DND-41 (cell line): ENCODE data around the gene CHRDL2.

Source experiments
- EZH2 ChIP-seq: IDR thresholded peaks from 3 replicates; pipeline ENCODE4 v1.6.1; 2012; ENCODE audit warnings: borderline replicate concordance, low read depth, mild to moderate bottlenecking, moderate library complexity, low read length, inconsistent platforms; ENCODE audit not compliant: severe bottlenecking
- TF ChIP-seq, protein P1 (sequence below): IDR thresholded peaks from 2 replicates; pipeline ENCODE4 v1.5.1; 2012; ENCODE audit warnings: borderline replicate concordance, low read length, moderate library complexity, mild to moderate bottlenecking; ENCODE audit not compliant: poor library complexity, severe bottlenecking; ENCODE audit errors: extremely low read depth

DNA sequence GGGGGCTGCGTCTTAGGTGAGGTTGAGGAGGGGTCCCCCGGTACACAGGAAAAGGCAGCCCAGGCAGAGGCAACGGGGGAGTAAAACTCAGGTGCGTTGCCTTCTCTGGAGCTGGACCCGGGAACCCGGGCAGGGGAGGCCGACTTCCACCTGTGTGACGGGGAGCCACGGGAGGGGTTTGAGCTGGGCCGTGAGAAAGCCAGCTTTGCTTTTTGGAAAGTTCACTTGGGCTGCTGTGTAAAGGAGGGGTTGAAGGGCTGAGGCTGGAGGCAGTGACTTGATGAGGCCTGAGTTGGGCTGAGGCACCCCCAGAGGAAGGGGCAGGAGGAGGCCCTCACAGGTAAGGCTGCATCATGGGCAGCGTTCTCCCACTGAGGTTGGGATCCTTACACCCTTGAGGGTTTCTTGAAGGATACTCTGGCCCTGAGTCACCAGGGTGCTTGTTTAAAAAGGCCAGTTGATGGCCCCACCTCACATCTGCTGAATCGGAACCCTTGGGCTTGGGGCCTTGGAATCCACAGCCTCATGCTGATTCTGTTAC is 47.2 kb downstream of the CHRDL2 start:
- TF ChIP-seq EZH2: no peak
- TF ChIP-seq, protein P1, sequence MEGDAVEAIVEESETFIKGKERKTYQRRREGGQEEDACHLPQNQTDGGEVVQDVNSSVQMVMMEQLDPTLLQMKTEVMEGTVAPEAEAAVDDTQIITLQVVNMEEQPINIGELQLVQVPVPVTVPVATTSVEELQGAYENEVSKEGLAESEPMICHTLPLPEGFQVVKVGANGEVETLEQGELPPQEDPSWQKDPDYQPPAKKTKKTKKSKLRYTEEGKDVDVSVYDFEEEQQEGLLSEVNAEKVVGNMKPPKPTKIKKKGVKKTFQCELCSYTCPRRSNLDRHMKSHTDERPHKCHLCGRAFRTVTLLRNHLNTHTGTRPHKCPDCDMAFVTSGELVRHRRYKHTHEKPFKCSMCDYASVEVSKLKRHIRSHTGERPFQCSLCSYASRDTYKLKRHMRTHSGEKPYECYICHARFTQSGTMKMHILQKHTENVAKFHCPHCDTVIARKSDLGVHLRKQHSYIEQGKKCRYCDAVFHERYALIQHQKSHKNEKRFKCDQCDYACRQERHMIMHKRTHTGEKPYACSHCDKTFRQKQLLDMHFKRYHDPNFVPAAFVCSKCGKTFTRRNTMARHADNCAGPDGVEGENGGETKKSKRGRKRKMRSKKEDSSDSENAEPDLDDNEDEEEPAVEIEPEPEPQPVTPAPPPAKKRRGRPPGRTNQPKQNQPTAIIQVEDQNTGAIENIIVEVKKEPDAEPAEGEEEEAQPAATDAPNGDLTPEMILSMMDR: no peak
